Natural killer cell (primary cell): ENCODE measurements around the gene OR2S2. TPM values are rescaled to one million over a fixed set of nuclear protein-coding genes. Genes with fewer than 3 reads are reported as not detected.

Experiments used
- ATAC-seq, 3 donors: fragments of 150-1000 bp in 2 of 3; fragments of 200-7000 bp in 1 of 3; cut with Tn5 transposase; 1 replicate in 1 of 3; 2 replicates in 2 of 3; pipeline ENCODE4 v1.10.0; 2021; ENCODE audit warnings: mild to moderate bottlenecking in 2 of 3, moderate library complexity in 2 of 3
- DNase-seq, 2 donors: peaks; one replicate each; pipeline versions ENCODE4 v3.0.0 to v3.0.0-alpha.2; 2013 to 2021; ENCODE audit warnings: mixed read lengths in 1 of 2
- H3K27ac ChIP-seq: one replicate; pipeline ENCODE4 v1.5.1; 2013; ENCODE audit warnings: mild to moderate bottlenecking, low read length
- H3K27me3 ChIP-seq: one replicate; pipeline ENCODE4 v1.6.1; 2013; ENCODE audit warnings: low read length; ENCODE audit not compliant: control insufficient read depth, insufficient read depth
- H3K36me3 ChIP-seq: one replicate; pipeline ENCODE4 v1.6.1; 2013; ENCODE audit warnings: low read length; ENCODE audit not compliant: control insufficient read depth, insufficient read depth
- H3K4me1 ChIP-seq: one replicate; pipeline ENCODE4 v1.6.1; 2013; ENCODE audit warnings: low read length; ENCODE audit not compliant: control insufficient read depth, insufficient read depth
- H3K4me3 ChIP-seq: one replicate; pipeline ENCODE4 v1.5.1; 2013; ENCODE audit warnings: low read length
- H3K9me3 ChIP-seq: one replicate; pipeline ENCODE4 v1.6.1; 2013; ENCODE audit warnings: low read length; ENCODE audit not compliant: control insufficient read depth, insufficient read depth
- H3K27ac Mint-ChIP-seq, 2 donors: one replicate each; pipeline ENCODE4 v1.8.0; 2022; ENCODE audit warnings: mild to moderate bottlenecking in 2 of 2, mixed read lengths in 2 of 2, moderate library complexity in 1 of 2
- H3K27me3 Mint-ChIP-seq, 2 donors: one replicate each; pipeline ENCODE4 v1.8.0; 2022; ENCODE audit warnings: low read depth in 2 of 2, mixed read lengths in 2 of 2
- H3K36me3 Mint-ChIP-seq: one replicate; pipeline ENCODE4 v1.8.0; 2022; ENCODE audit warnings: mixed read lengths
- H3K4me1 Mint-ChIP-seq, 2 donors: one replicate each; pipeline ENCODE4 v1.8.0; 2022; ENCODE audit warnings: mixed read lengths in 2 of 2
- H3K4me3 Mint-ChIP-seq: one replicate; pipeline ENCODE4 v1.8.0; 2022; ENCODE audit warnings: mild to moderate bottlenecking, moderate library complexity, mixed read lengths
- H3K9me3 Mint-ChIP-seq, 2 donors: one replicate each; pipeline ENCODE4 v1.8.0; 2022; ENCODE audit warnings: mixed read lengths in 2 of 2
- CTCF ChIP-seq: fragments of 200-600 bp; IDR thresholded peaks from one replicate; pipeline ENCODE4 v1.8.0; 2022; ENCODE audit warnings: antibody characterized with exemption
- WGBS: methylation state at CpG from one replicate; pipeline ENCODE4 v1.1.7; 2013; ENCODE audit warnings: missing lambda C conversion rate; ENCODE audit not compliant: insufficient coverage; 5-methylcytosine and 5-hydroxymethylcytosine counted together
- intact Hi-C: fragments of 100-400 bp; cut with micrococcal nuclease; formaldehyde crosslinking; loops from one replicate; pipeline ENCODE4 v1.14.2; 2022
- total RNA-seq, 4 donors: library from RNA; stranded (reverse); fragments of 120-200 nt in 1 of 4; gene quantifications; one replicate each; pipeline versions ENCODE4 v1.2.3 to v1.2.4, GENCODE V29; 2013 to 2022

Gene OR2S2
- not detected for total RNA-seq
- total RNA-seq (2013): not detected

DNA sequence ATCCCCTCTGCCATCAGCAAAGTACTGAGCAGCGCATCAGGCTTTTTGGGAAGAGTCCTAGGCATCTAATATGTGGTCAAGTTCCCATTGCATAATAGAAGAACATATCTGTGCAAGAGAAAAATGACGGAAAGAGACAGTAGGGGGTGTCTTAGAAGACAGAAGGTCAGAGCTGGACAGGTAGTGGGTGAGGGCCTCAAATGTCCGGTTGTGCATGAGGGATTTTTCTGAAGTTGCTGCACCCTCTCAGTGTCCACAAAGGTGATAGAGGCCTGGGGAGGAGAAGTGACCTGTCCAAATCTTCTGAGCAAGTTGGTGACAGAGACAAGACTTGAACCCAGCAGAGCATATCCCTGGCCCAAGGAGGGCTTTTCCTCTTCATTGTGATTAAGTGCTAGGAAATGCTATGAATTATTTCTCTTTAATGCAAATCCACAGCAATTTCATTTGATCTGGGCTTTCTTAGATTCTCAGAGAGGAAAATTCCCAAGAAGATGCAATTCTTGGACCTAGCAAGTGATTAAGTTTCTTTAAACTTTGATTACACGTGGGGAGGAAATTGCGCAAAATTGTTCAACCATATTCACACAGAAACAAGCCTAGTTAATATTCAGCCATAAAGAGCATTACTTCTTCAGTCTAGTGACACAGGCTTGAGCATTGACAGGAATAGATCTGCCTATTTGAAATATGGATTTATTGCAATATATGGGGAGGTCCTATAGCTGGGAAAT, at the start of gene OR2S2:
TSS of gene OR2S2 (minus strand) at position 51 of the 734 bp plus-strand sequence. CDS start 56 bp downstream, outside the sequence.
- 75% methylated on average over 5 of the region's 5 CpGs for WGBS
- intact Hi-C loops: no loop called here
- Mint-ChIP-seq H3K27ac (no peak within 1 kb of the TSS), H3K4me1 (no peaks in the 10 kb centered on the region), H3K27me3 (peaks cover 40 to 51% of the 10 kb centered on the region in 2 donors), H3K4me3 (no peak within 1 kb of the TSS), H3K36me3 (no peaks in the 10 kb centered on the region), H3K9me3 (no peaks in the 10 kb centered on the region)
- Histone ChIP-seq H3K4me3 (no peak within 1 kb of the TSS), H3K9me3 (no peaks in the 10 kb centered on the region), H3K27ac (no peak within 1 kb of the TSS), H3K4me1 (no peaks in the 10 kb centered on the region), H3K36me3 (no peaks in the 10 kb centered on the region), H3K27me3 (peaks cover 4% of the 10 kb centered on the region)
- ATAC-seq (no peak), DNase-seq (no peak)
- no peak for TF ChIP-seq CTCF

DNA sequence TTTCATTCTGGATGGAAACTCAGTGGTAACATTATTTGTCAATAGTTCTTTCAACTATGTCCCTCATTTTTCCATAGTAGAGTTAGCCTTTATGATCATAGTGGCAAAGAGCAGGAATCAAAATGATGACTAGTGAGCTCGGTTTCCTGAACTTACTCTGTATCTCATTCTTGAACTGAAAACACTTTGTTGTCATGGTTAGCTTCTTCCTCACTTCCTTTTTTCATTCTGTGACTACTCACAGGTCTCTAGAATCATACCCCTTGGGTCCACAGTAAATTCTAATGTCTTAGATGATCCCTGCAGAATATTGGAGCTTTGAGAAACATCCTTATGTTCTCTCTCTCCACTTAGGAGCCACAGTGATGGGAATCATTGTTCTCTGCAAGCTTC, 49.4 kb upstream of the OR2S2 start:
- no peaks in the 10 kb centered on the region for H3K9me3 ChIP-seq
- H3K36me3 Mint-ChIP-seq: no peaks in the 10 kb centered on the region
- peaks cover 4% of the 10 kb centered on the region for H3K27me3 ChIP-seq
- no peaks in the 10 kb centered on the region for H3K9me3 Mint-ChIP-seq
- 22% methylated on average over 1 of the region's 1 CpG for WGBS
- no peak for TF ChIP-seq CTCF
- no peak for DNase-seq
- ATAC-seq: no peak
- no peak overlapping the region for H3K27ac Mint-ChIP-seq
- peaks cover 4 to 5% of the 10 kb centered on the region in 2 donors for H3K4me1 Mint-ChIP-seq
- no peak overlapping the region for H3K4me3 Mint-ChIP-seq
- no peaks in the 10 kb centered on the region for H3K4me1 ChIP-seq
- H3K36me3 ChIP-seq: no peaks in the 10 kb centered on the region
- intact Hi-C loops: no loop called here
- no peak overlapping the region for H3K27ac ChIP-seq
- H3K4me3 ChIP-seq: no peak overlapping the region
- peaks cover 46 to 78% of the 10 kb centered on the region in 2 donors for H3K27me3 Mint-ChIP-seq

GRCh38 chr9:36006549-36007315, 48.8 kb upstream of the OR2S2 start:
- Histone ChIP-seq H3K9me3 (no peaks in the 10 kb centered on the region), H3K4me1 (no peaks in the 10 kb centered on the region), H3K27ac (no peak overlapping the region), H3K4me3 (no peak overlapping the region), H3K27me3 (peaks cover 4% of the 10 kb centered on the region), H3K36me3 (no peaks in the 10 kb centered on the region)
- ATAC-seq (no peak), DNase-seq (no peak)
- Mint-ChIP-seq H3K9me3 (no peaks in the 10 kb centered on the region), H3K4me1 (peaks cover 4 to 5% of the 10 kb centered on the region in 2 donors), H3K27ac (no peak overlapping the region), H3K36me3 (no peaks in the 10 kb centered on the region), H3K27me3 (peaks cover 46 to 78% of the 10 kb centered on the region in 2 donors), H3K4me3 (no peak overlapping the region)
- TF ChIP-seq CTCF: no peak
- WGBS: 66% methylated on average over 3 of the region's 3 CpGs
- intact Hi-C loops: no loop called here
